ENCODE measurements around the gene KCNE5. TPM values are rescaled to one million over a fixed set of nuclear protein-coding genes. Genes with fewer than 3 reads are reported as not detected.
"Not testable (repeated sequence)": the region's sequence is repeated elsewhere in the genome, so short reads cannot be mapped to it uniquely, and the experiment has no call there.

KCNE5 gene
- polyA plus RNA-seq (2012; ENCODE audit: missing spikeins) = 0.23 TPM

- no peak for TF ChIP-seq POLR2A (IDR thresholded peaks at IDR 0.05; ENCODE audit: low read depth, low read length)
- FAIRE-seq (no peak), DNase-seq (ENCODE audit: insufficient read length) (no peak)
Measured at GRCh38 chrX:109624641-109625616, at the start of gene KCNE5. TSS of gene KCNE5 (minus strand) at chrX:109625172. CDS start at chrX:109625020, 152 bp downstream.

DNA sequence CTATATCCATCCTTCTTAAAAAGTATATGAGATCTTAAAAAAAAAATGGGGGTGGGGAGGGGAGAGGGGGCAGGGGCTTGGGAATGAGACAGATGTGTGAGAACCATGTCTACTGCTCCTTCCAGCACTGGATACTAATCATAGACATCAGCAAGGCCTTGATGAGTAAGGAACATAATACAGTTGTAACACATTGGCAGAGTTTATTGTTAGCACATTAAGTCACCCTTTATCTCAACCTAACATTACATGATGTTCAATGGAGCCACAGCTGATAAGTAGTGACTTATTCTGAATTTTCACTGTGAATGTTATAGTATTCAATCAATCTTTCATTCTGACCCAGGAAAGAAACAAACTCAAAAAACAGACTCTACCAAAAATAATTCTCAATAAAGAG lies 47.3 kb upstream of the KCNE5 start:
- DNase-seq (ENCODE audit: insufficient read length) = no peak
- no peak for FAIRE-seq
- no peak for TF ChIP-seq TAF1 (IDR thresholded peaks at IDR 0.05; ENCODE audit: borderline replicate concordance, low read depth, low read length)
- TF ChIP-seq POLR2AphosphoS5 (IDR thresholded peaks at IDR 0.05; ENCODE audit: low read depth, low read length) = no peak
- TF ChIP-seq POLR2A (IDR thresholded peaks at IDR 0.05; ENCODE audit: low read depth, low read length) = no peak

DNA sequence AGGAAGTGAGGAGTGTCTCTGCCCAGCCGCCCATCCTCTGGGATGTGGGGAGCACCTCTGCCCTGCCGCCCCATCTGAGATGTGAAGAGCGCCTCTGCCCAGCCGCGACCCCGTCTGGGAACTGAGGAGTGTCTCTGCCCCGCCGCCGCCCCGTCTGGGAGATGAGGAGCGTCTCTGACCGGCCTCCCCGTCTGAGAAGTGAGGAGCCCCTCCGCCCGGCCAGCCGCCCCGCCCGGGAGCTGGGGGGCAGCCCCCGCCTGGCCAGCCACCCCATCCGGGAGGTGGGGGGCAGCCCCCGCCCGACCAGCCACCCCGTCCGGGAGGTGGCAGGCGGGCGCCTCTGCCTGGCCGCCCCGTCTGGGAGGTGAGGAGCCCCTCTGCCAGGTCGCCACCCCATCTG lies 46.2 kb upstream of the KCNE5 start:
- not testable (repeated sequence) for DNase-seq (ENCODE audit: insufficient read length); FAIRE-seq

DNA sequence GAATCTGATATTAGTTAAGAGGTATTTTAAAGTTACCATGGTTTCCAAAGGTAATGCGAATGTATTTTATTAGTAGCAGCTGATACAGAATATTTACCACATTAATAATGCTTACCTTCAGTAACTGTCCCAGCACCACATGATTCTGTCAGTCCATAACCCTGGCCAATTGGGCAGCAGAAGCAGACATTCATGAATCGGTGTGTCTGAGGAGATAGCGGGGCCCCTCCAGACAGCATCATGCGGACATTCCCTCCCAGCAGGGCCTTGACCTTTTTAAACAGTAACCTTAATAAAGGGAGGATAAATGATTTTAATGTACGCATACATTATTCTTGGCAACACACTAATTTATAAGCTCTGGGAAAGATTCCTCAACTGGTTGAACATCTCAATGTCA lies 43.0 kb upstream of the KCNE5 start:
- no peak for TF ChIP-seq POLR2AphosphoS5 (IDR thresholded peaks at IDR 0.05; ENCODE audit: low read depth, low read length)
- TF ChIP-seq TAF1 (IDR thresholded peaks at IDR 0.05; ENCODE audit: borderline replicate concordance, low read depth, low read length) = no peak
- TF ChIP-seq POLR2A (IDR thresholded peaks at IDR 0.05; ENCODE audit: low read depth, low read length) = no peak
- no peak for FAIRE-seq
- DNase-seq (ENCODE audit: insufficient read length) = no peak

- TF ChIP-seq TAF1 (IDR thresholded peaks at IDR 0.05; ENCODE audit: borderline replicate concordance, low read depth, low read length) (no peak), POLR2A (IDR thresholded peaks at IDR 0.05; ENCODE audit: low read depth, low read length) (no peak), POLR2AphosphoS5 (IDR thresholded peaks at IDR 0.05; ENCODE audit: low read depth, low read length) (no peak)
- DNase-seq (ENCODE audit: insufficient read length) = no peak
- FAIRE-seq = no peak
Measured at GRCh38 chrX:109660435-109661143, 35.6 kb upstream of the KCNE5 start.

DNA sequence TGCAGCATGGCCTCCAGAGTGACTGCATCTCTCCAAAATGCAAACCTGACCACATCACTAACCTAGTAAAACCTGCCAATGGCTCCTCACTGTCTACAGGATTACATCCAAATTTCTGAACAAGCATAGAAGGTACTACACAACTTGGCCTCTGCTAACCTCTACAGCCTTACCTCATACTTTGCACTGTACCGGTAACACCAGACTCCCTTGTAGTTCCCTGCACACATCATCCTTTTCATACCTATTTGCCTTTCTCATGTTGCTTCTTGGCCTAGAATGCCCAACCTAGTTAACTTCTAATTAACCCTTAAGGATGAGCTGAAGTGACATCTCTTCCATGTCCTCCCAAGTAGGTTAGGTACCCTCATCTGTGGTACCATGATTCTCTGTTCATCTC lies 33.4 kb upstream of the KCNE5 start:
- no peak for TF ChIP-seq POLR2AphosphoS5 (IDR thresholded peaks at IDR 0.05; ENCODE audit: low read depth, low read length)
- TF ChIP-seq POLR2A (IDR thresholded peaks at IDR 0.05; ENCODE audit: low read depth, low read length) = no peak
- TF ChIP-seq TAF1 (IDR thresholded peaks at IDR 0.05; ENCODE audit: borderline replicate concordance, low read depth, low read length) = no peak
- DNase-seq (ENCODE audit: insufficient read length) (no peak), FAIRE-seq (no peak)

GRCh38 chrX:109657364-109657763 lies 32.4 kb upstream of the KCNE5 start:
- DNase-seq (ENCODE audit: insufficient read length) = not testable (repeated sequence)

GRCh38 chrX:109656774-109657173 lies 31.8 kb upstream of the KCNE5 start:
- DNase-seq (ENCODE audit: insufficient read length) (no peak), FAIRE-seq (no peak)
- TF ChIP-seq POLR2A (IDR thresholded peaks at IDR 0.05; ENCODE audit: low read depth, low read length) = no peak
- no peak for TF ChIP-seq TAF1 (IDR thresholded peaks at IDR 0.05; ENCODE audit: borderline replicate concordance, low read depth, low read length)
- no peak for TF ChIP-seq POLR2AphosphoS5 (IDR thresholded peaks at IDR 0.05; ENCODE audit: low read depth, low read length)

More at GRCh38 chrX:109657364-109657763, 32.4 kb upstream of the KCNE5 start:
- not testable (repeated sequence) for FAIRE-seq

GRCh38 chrX:109655502-109656201 lies 30.7 kb upstream of the KCNE5 start:
- DNase-seq (ENCODE audit: insufficient read length) (no peak), FAIRE-seq (peak; percentile 33)
- TF ChIP-seq TAF1 (IDR thresholded peaks at IDR 0.05; ENCODE audit: borderline replicate concordance, low read depth, low read length) (no peak), POLR2A (IDR thresholded peaks at IDR 0.05; ENCODE audit: low read depth, low read length) (no peak)

GRCh38 chrX:109654516-109655109 lies 29.6 kb upstream of the KCNE5 start:
- TF ChIP-seq POLR2AphosphoS5 (IDR thresholded peaks at IDR 0.05; ENCODE audit: low read depth, low read length) (no peak), POLR2A (IDR thresholded peaks at IDR 0.05; ENCODE audit: low read depth, low read length) (no peak), TAF1 (IDR thresholded peaks at IDR 0.05; ENCODE audit: borderline replicate concordance, low read depth, low read length) (no peak)
- no peak for FAIRE-seq
- no peak for DNase-seq (ENCODE audit: insufficient read length)

GRCh38 chrX:109644671-109645070 lies 19.7 kb upstream of the KCNE5 start:
- FAIRE-seq; DNase-seq (ENCODE audit: insufficient read length): not testable (repeated sequence)

GRCh38 chrX:109643687-109644086 lies 18.7 kb upstream of the KCNE5 start:
- TF ChIP-seq TAF1 (IDR thresholded peaks at IDR 0.05; ENCODE audit: borderline replicate concordance, low read depth, low read length) = no peak
- TF ChIP-seq POLR2AphosphoS5 (IDR thresholded peaks at IDR 0.05; ENCODE audit: low read depth, low read length) = no peak
- TF ChIP-seq POLR2A (IDR thresholded peaks at IDR 0.05; ENCODE audit: low read depth, low read length) = no peak
- no peak for FAIRE-seq
- DNase-seq (ENCODE audit: insufficient read length) = no peak

Measured in GM12892 (cell line).